Neural progenitor cell (in vitro differentiated cells): ENCODE measurements around the gene BCL2L2. TPM values are rescaled to one million over a fixed set of nuclear protein-coding genes. Genes with fewer than 3 reads are reported as not detected.

Experiments
- DNase-seq: peaks from one replicate; pipeline ENCODE4 v3.0.0-alpha.2; 2016; ENCODE audit warnings: low spot score
- H2AFZ ChIP-seq: fragments of 200-600 bp; sonication (generic); replicated peaks from 2 replicates; pipeline ENCODE4 v1.6.1; 2016; ENCODE audit warnings: antibody characterized with exemption
- H3F3A ChIP-seq: fragments of 200-600 bp; sonication (generic); 2 replicates; pipeline ENCODE4 v1.6.1; 2016; ENCODE audit warnings: antibody characterized with exemption, low read depth
- H3K27ac ChIP-seq: fragments of 200-600 bp; sonication (generic); 2 replicates; pipeline ENCODE4 v1.5.1; 2016; ENCODE audit warnings: mild to moderate bottlenecking
- H3K27me3 ChIP-seq: fragments of 200-600 bp; sonication (generic); 2 replicates; pipeline ENCODE4 v1.6.1; 2016; ENCODE audit warnings: mild to moderate bottlenecking, moderate library complexity
- H3K36me3 ChIP-seq: fragments of 200-600 bp; sonication (generic); 2 replicates; pipeline ENCODE4 v1.5.1; 2016
- H3K4me1 ChIP-seq: fragments of 200-600 bp; sonication (generic); 2 replicates; pipeline ENCODE4 v1.6.1; 2016; ENCODE audit warnings: mixed run types
- H3K4me2 ChIP-seq: fragments of 200-600 bp; sonication (generic); 2 replicates; pipeline ENCODE4 v1.6.1; 2016
- H3K4me3 ChIP-seq: fragments of 200-600 bp; sonication (generic); 2 replicates; pipeline ENCODE4 v1.5.1; 2016
- H3K79me2 ChIP-seq: fragments of 200-600 bp; sonication (generic); 2 replicates; pipeline ENCODE4 v1.6.1; 2016; ENCODE audit warnings: low read depth
- H3K9ac ChIP-seq: fragments of 200-600 bp; sonication (generic); 2 replicates; pipeline ENCODE4 v1.6.1; 2016
- H3K9me3 ChIP-seq: fragments of 200-600 bp; sonication (generic); 2 replicates; pipeline ENCODE4 v1.5.1; 2016; ENCODE audit warnings: low read depth
- H4K20me1 ChIP-seq: fragments of 200-600 bp; sonication (generic); 2 replicates; pipeline ENCODE4 v1.6.1; 2016; ENCODE audit warnings: low read depth
- H3K27ac Mint-ChIP-seq: 3 replicates; pipeline ENCODE4 v1.8.0; 2021; ENCODE audit warnings: mixed read lengths
- H3K27me3 Mint-ChIP-seq: 2 replicates; pipeline ENCODE4 v1.8.0; 2022; ENCODE audit warnings: low read depth, mild to moderate bottlenecking, inconsistent platforms, moderate library complexity, mixed read lengths; ENCODE audit not compliant: insufficient read depth
- H3K36me3 Mint-ChIP-seq: 3 replicates; pipeline ENCODE4 v1.8.0; 2021; ENCODE audit warnings: mixed read lengths
- H3K4me1 Mint-ChIP-seq: 3 replicates; pipeline ENCODE4 v1.8.0; 2021; ENCODE audit warnings: mixed read lengths
- H3K4me3 Mint-ChIP-seq: 3 replicates; pipeline ENCODE4 v1.8.0; 2021; ENCODE audit warnings: mild to moderate bottlenecking, moderate library complexity, mixed read lengths
- H3K9me3 Mint-ChIP-seq: 3 replicates; pipeline ENCODE4 v1.8.0; 2020; ENCODE audit warnings: mixed read lengths
- CTCF ChIP-seq: fragments of 200-600 bp; sonication (generic); IDR thresholded peaks from 2 replicates; pipeline ENCODE4 v1.5.1; 2017; ENCODE audit warnings: antibody characterized with exemption, mild to moderate bottlenecking
- EZH2 ChIP-seq: fragments of 200-600 bp; sonication (generic); IDR thresholded peaks from 2 replicates; pipeline ENCODE4 v1.6.1; 2017; ENCODE audit warnings: antibody characterized with exemption, mild to moderate bottlenecking, moderate library complexity
- EZH2phosphoT487 ChIP-seq: fragments of 200-600 bp; sonication (generic); IDR thresholded peaks from 2 replicates; pipeline ENCODE4 v1.6.1; 2017; ENCODE audit warnings: antibody characterized with exemption
- total RNA-seq: library from RNA; depleted of rRNA; stranded (reverse); fragments of >200 nt; gene quantifications from 2 replicates; pipeline ENCODE4 v1.2.3, GENCODE V29; 2015; ENCODE audit warnings: low replicate concordance

BCL2L2 gene
- total RNA-seq, 1 donor from 2014 or later: 14.9 TPM

DNA sequence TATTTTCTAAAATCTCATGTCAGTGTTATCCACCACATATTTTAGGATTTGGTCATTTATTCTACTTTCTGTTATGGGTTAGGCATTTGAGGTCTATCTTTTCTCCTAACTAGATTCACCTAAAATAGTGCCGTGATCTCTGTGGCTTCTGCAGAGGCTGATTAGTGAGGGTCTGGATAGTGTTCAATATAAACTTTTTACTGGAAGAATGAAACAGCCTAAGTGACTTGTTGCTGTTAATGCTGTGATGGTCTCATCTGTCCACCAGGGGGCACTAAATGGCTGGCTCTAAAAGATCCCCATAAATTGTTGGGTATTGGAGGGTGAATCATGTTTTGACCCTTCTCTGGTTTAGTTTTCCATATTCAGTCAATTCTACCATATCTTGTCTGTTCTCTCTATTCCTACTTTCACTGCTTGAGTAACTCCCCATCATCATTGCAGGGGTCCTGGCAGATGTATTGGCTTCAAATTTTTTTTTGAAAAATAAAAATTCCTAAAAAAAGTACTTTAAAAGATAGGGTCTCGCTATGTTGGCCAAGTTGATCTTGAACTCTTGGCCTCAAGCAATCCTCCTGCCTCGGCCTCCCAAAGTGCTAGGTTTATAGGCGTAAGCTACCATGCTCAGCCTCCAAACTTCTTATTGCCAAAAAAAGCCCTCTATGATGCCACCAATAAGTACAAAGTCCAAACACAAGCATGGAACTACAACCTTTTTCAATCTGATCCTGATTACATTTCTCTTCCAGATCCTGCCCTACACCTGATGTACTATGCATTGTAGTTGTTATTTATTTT lies 21.5 kb downstream of the BCL2L2 start:
- Histone ChIP-seq H3K79me2 (peaks cover 11% of the 10 kb centered on the region), H3F3A (peaks cover 47% of the 10 kb centered on the region), H2AFZ (no peak overlapping the region), H3K36me3 (peaks cover 9% of the 10 kb centered on the region), H3K27ac (no peak overlapping the region), H3K4me2 (no peak overlapping the region), H4K20me1 (peaks cover 17% of the 10 kb centered on the region), H3K27me3 (no peaks in the 10 kb centered on the region), H3K4me1 (peaks cover 10% of the 10 kb centered on the region), H3K9ac (no peak overlapping the region), H3K4me3 (no peak overlapping the region), H3K9me3 (no peaks in the 10 kb centered on the region)
- Mint-ChIP-seq H3K27me3 (peaks cover 6% of the 10 kb centered on the region), H3K4me1 (peaks cover 4% of the 10 kb centered on the region), H3K36me3 (peaks cover 12% of the 10 kb centered on the region), H3K9me3 (no peaks in the 10 kb centered on the region), H3K27ac (no peak overlapping the region), H3K4me3 (no peak overlapping the region)
- DNase-seq: peak; percentile 81
- TF ChIP-seq EZH2: no peak
- peak; percentile 96 for TF ChIP-seq CTCF

GRCh38 chr14:23335623-23336022 lies 29.0 kb downstream of the BCL2L2 start:
- Mint-ChIP-seq H3K9me3 (peaks cover 21% of the 10 kb centered on the region), H3K27ac (no peak overlapping the region), H3K4me3 (no peak overlapping the region), H3K4me1 (no peaks in the 10 kb centered on the region), H3K27me3 (peaks cover 6% of the 10 kb centered on the region), H3K36me3 (no peaks in the 10 kb centered on the region)
- H3K4me1 ChIP-seq: no peaks in the 10 kb centered on the region
- H4K20me1 ChIP-seq: no peaks in the 10 kb centered on the region
- no peaks in the 10 kb centered on the region for H3K36me3 ChIP-seq
- H3K4me3 ChIP-seq: no peak overlapping the region
- H2AFZ ChIP-seq: no peak overlapping the region
- no peaks in the 10 kb centered on the region for H3K27me3 ChIP-seq
- H3K27ac ChIP-seq: no peak overlapping the region
- TF ChIP-seq EZH2phosphoT487: no peak
- TF ChIP-seq CTCF: no peak
- no peak for TF ChIP-seq EZH2
- no peaks in the 10 kb centered on the region for H3K79me2 ChIP-seq
- DNase-seq: no peak
- H3K9ac ChIP-seq: no peak overlapping the region
- no peak overlapping the region for H3K4me2 ChIP-seq
- peaks cover 14% of the 10 kb centered on the region for H3K9me3 ChIP-seq
- H3F3A ChIP-seq: no peaks in the 10 kb centered on the region

DNA sequence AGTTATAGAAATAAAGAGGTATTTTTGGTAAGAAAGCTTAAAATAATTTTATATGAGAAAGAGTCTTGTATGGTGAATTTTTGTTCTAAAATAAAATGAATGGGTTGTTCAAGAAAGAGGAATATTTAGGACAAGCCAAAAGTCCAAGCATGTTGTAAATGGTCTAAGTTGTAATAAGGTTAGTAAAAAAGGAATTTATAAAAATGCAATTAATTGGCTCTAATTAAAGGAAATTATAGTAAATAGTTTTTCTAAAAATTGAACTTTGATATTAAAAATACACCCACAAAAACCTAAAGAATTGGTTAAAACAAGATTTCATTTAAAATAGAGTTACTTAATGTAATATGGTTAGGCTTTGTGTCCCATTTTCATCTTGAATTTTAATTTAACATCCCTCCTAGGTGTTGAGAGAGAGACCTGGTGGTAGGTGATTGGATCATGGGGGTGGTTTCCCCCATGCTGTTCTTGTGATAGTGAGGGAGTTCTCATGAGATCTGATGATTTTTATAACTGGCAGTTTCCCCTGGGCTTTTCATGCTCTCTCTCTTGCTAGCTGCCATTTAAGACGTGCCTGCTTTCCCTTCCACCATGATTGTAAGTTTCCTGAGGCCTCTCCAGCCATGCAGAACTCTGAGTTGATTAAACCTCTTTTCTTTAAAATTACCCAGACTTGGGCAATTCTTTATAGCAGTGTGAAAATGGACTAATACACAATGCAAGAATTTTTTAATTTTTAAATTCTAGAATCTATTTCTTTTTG lies 33.1 kb downstream of the BCL2L2 start:
- Histone ChIP-seq H3K9me3 (peaks cover 15% of the 10 kb centered on the region), H3K79me2 (no peaks in the 10 kb centered on the region), H3K4me1 (no peaks in the 10 kb centered on the region), H3K27ac (no peak overlapping the region), H3F3A (no peaks in the 10 kb centered on the region), H3K36me3 (no peaks in the 10 kb centered on the region), H3K27me3 (no peaks in the 10 kb centered on the region), H3K4me3 (no peak overlapping the region), H2AFZ (no peak overlapping the region), H3K4me2 (no peak overlapping the region), H3K9ac (no peak overlapping the region), H4K20me1 (no peaks in the 10 kb centered on the region)
- no peak for DNase-seq
- no peaks in the 10 kb centered on the region for H3K36me3 Mint-ChIP-seq
- H3K27me3 Mint-ChIP-seq: peaks cover 10% of the 10 kb centered on the region
- H3K4me1 Mint-ChIP-seq: no peaks in the 10 kb centered on the region
- H3K9me3 Mint-ChIP-seq: peaks cover 26% of the 10 kb centered on the region
- H3K27ac Mint-ChIP-seq: no peak overlapping the region
- no peak overlapping the region for H3K4me3 Mint-ChIP-seq
- TF ChIP-seq EZH2 (no peak), EZH2phosphoT487 (no peak), CTCF (no peak)
